Mesodermal cell (in vitro differentiated cells): ENCODE data around the gene PGBD2.

Source experiments
- H3K27ac ChIP-seq: 2 replicates; pipeline ENCODE4 v1.7.0; 2013; ENCODE audit warnings: mild to moderate bottlenecking, low read depth, low read length, moderate library complexity; ENCODE audit not compliant: severe bottlenecking
- H3K36me3 ChIP-seq: 2 replicates; pipeline ENCODE4 v1.7.1; 2013; ENCODE audit warnings: mild to moderate bottlenecking, low read length, moderate library complexity; ENCODE audit not compliant: control insufficient read depth, insufficient read depth
- H3K4me1 ChIP-seq: one replicate; pipeline ENCODE4 v1.7.1; 2013; ENCODE audit warnings: mild to moderate bottlenecking, low read length; ENCODE audit not compliant: insufficient read depth, control insufficient read depth, poor library complexity, severe bottlenecking
- H3K4me3 ChIP-seq: 2 replicates; pipeline ENCODE4 v1.7.0; 2013; ENCODE audit warnings: low read length, control low read depth, mild to moderate bottlenecking; ENCODE audit not compliant: insufficient read depth, poor library complexity, severe bottlenecking; ENCODE audit errors: extremely low read depth
- H3K9me3 ChIP-seq: 2 replicates; pipeline ENCODE4 v1.7.1; 2013; ENCODE audit warnings: mild to moderate bottlenecking, low read length, moderate library complexity; ENCODE audit not compliant: control insufficient read depth
- WGBS, 2 experiments: methylation state at CpG; one replicate each; pipeline ENCODE4 v1.1.5; 2013; ENCODE audit warnings: missing lambda C conversion rate in 2 of 2; ENCODE audit not compliant: insufficient coverage in 2 of 2; 5-methylcytosine and 5-hydroxymethylcytosine counted together

PGBD2 gene

DNA sequence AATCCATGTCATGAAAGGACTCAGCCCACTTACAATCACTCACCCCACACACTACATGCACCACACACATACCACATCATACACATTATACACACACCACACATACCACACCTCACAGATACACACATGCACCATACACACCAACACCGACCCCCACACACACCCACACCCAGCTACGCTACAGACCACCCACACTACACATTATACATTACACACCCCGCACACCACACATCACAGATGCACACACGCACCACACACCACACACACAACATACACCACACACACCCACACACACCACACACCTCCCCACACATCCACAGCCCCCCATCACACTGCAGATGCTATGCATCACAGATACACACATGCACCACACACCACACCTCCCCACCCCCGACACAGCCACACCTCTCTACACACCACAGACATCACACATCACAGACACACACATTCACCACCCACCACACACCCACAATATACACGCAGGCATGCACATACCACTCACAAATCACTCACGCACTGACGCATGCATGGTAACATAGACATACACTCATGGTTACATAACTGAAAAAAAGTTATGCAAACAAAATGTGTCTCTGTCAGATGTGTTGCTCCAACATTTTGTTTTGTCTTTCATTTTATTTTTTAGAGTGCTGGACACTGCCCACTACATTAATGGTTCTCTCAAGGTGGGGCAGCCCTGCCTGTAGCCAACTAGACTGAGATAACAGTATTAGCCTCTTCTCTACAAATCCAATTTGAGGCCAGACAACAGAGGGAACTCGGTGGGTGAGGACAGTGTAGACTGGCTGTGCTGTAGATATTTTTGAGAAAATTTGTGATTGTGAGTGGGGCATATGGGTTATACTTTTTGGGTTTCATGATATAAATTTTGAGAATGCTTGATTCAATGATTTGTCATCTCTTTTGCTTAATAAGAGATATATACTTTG, 15.2 kb upstream of the PGBD2 start:
- WGBS, 2 experiments: 79 to 91% methylated on average over 4 to 7 of the region's 9 CpGs
- Histone ChIP-seq H3K9me3 (no peaks in the 10 kb centered on the region), H3K4me1 (no peaks in the 10 kb centered on the region), H3K4me3 (no peak overlapping the region), H3K36me3 (no peaks in the 10 kb centered on the region), H3K27ac (no peak overlapping the region)

DNA sequence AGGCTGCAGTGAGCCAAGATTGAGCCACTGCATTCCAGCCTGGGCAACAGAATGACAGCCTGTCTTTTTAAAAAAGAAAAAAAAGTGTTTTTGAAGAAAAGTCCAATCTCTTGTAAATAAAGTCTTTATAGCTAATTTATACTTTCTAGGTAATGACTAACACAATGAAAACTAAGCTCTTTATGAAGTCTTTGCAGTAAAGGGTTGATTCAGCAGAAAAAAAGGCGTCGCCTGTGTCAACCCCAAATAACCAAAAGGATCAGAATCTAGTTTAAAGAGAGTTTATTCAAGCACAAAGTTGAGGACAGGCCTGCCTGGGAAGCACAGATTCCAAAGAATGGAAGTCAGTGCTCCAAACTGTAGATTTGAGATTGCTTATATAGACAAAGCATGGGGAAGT, 14.3 kb upstream of the PGBD2 start:
- no peak overlapping the region for H3K27ac ChIP-seq
- WGBS, 2 experiments: no CpG with 5 or more reads among the region's 2 CpGs
- H3K9me3 ChIP-seq: no peaks in the 10 kb centered on the region
- H3K4me3 ChIP-seq: no peak overlapping the region
- no peaks in the 10 kb centered on the region for H3K4me1 ChIP-seq
- no peaks in the 10 kb centered on the region for H3K36me3 ChIP-seq

DNA sequence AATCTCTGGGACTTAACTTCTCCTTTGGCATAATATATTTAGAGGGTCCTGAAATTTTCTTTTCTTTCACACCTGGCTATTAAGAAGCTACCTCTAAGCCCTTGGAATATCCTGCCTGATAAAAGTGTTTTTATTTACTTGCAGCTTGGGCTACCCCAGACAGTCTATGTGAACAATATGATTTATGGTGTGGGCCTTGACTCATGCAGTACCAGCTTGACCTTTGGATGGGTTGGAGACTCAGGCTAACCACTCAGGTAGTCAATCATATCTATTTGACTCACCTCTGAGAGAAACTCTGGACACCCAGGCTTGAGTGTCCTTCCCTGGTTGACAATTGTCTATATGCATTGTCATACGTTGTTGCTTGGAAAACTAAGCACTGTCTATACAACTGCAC, 13.4 kb upstream of the PGBD2 start:
- 83 to 100% methylated on average over 1 of the region's 1 CpG for WGBS, 2 experiments

DNA sequence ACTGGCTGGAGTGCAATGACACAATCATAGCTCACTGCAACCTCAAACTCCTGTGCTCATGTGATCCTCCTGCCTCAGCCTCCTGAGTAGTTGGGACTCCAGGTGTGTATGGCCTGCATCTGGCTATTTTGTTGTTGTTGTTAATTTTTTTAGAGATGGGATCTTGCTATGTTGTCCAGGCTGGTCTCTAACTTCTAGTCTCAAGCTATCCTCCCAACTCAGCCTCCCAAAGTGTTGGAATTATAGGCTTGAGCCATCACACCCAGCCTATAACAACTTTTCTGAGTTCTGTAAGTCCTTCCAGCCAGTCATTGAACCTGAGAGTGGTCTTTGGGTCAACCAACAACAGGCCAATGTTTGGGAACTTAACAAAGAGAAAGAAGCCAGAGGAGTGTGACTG, 11.2 kb upstream of the PGBD2 start:
- no peaks in the 10 kb centered on the region for H3K36me3 ChIP-seq
- no peaks in the 10 kb centered on the region for H3K4me1 ChIP-seq
- H3K27ac ChIP-seq: no peak overlapping the region
- H3K9me3 ChIP-seq: no peaks in the 10 kb centered on the region
- H3K4me3 ChIP-seq: no peak overlapping the region

More for the DNA sequence above, 13.4 kb upstream of the PGBD2 start:
- no peak overlapping the region for H3K4me3 ChIP-seq
- no peaks in the 10 kb centered on the region for H3K4me1 ChIP-seq
- no peaks in the 10 kb centered on the region for H3K36me3 ChIP-seq
- H3K9me3 ChIP-seq: no peaks in the 10 kb centered on the region
- no peak overlapping the region for H3K27ac ChIP-seq

GRCh38 chr1:248897412-248898337, 8.4 kb upstream of the PGBD2 start:
- H3K9me3 ChIP-seq: no peaks in the 10 kb centered on the region
- no peak overlapping the region for H3K27ac ChIP-seq
- no peaks in the 10 kb centered on the region for H3K4me1 ChIP-seq
- no peaks in the 10 kb centered on the region for H3K36me3 ChIP-seq
- WGBS, 2 experiments: 78 to 81% methylated on average over 8 to 9 of the region's 9 CpGs
- no peak overlapping the region for H3K4me3 ChIP-seq

GRCh38 chr1:248900637-248901036, 5.4 kb upstream of the PGBD2 start:
- H3K4me3 ChIP-seq: no peak overlapping the region
- no peaks in the 10 kb centered on the region for H3K9me3 ChIP-seq
- no peaks in the 10 kb centered on the region for H3K36me3 ChIP-seq
- WGBS, 2 experiments: no CpG with 5 or more reads among the region's 1 CpG
- H3K27ac ChIP-seq: no peak overlapping the region
- no peaks in the 10 kb centered on the region for H3K4me1 ChIP-seq

GRCh38 chr1:248901578-248901977, 4.5 kb upstream of the PGBD2 start:
- no peak overlapping the region for H3K4me3 ChIP-seq
- H3K36me3 ChIP-seq: no peaks in the 10 kb centered on the region
- no peaks in the 10 kb centered on the region for H3K9me3 ChIP-seq
- H3K4me1 ChIP-seq: no peaks in the 10 kb centered on the region
- H3K27ac ChIP-seq: no peak overlapping the region
- 80% methylated on average over 2 of the region's 2 CpGs; no CpG with 5 or more reads in 1 of the 2 experiments for whole genome bisulfite sequencing, 2 experiments

- Histone ChIP-seq H3K36me3 (no peaks in the 10 kb centered on the region), H3K9me3 (no peaks in the 10 kb centered on the region), H3K4me1 (no peaks in the 10 kb centered on the region), H3K27ac (no peak overlapping the region), H3K4me3 (no peak overlapping the region)
- 96 to 100% methylated on average over 2 of the region's 3 CpGs for WGBS, 2 experiments
These were observed 1.4 kb upstream of the PGBD2 start for GRCh38 chr1:248904437-248905216.

GRCh38 chr1:248905662-248906008, 400 bp upstream of the PGBD2 start:
- Histone ChIP-seq H3K4me1 (no peaks in the 10 kb centered on the region), H3K36me3 (peaks cover 4% of the 10 kb centered on the region), H3K4me3 (peak overlapping the region; percentile 54), H3K9me3 (no peaks in the 10 kb centered on the region), H3K27ac (peak overlapping the region; percentile 97)
- WGBS, 2 experiments: 55 to 56% methylated on average over 3 to 4 of the region's 4 CpGs
